Measurements from ENCODE around the gene PRLHR.

Gene PRLHR

DNA sequence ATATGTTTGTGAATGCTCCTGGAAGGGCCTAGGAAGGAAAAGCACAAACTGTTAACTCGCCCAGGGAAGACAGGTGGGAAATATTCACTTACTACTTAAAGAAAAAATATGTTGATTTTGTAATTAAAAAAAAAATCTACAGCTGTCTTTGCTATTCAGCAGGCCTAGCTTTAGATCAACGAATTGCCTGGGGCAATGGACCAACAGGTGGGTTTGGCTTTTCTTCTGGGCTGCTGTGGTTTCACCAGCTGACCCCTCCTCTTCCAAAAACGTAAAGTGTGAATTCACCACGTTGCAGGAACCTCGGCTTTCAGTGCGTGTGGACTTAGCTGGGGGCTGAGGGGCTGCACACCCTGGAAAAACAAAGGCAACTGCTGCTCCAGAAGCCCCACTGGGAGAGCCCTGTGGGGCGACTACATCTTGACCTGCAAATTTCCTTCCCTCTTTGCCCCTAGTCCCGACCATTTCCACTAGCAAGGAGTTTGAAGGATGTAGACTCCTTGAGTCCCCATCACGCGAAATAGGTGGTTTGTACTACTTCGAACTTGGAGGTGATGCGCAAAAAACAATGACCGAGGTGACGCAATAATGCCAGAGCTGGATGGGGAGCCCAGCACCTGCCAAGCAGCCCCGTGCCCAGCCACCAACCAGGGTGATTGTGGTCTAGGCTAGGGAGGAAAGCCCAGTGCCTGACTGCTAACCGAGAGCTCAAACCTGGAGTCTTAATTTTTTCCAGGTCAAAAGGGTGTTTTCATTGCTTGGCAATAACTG is 7.4 kb downstream of the PRLHR start:
- no peak for DNase-seq (ENCODE audit: low read depth, low spot score)

DNA sequence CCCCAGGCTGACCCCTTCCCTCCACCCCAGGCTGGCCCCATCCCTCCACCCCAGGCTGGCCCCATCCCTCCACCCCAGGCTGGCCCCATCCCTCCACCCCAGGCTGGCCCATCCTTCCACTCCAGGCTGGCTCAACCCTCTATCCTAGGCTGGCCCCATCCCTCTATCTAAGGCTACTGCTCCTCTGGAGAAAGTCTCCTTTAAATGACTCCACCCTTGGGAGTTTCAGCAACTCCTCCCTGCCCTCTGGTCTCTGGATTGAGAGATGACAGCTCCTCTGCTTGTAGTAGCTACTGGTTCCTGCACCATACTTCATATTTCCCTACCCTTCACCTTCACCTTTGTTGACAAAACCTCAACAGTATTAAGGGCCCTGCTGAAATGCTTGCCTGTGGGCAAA is 8.5 kb downstream of the PRLHR start:
- DNase-seq (ENCODE audit: low read depth, low spot score): no peak

- no peak for DNase-seq (ENCODE audit: low read depth, low spot score)
Measured at GRCh38 chr10:118585794-118586193, 9.7 kb downstream of the PRLHR start.

DNA sequence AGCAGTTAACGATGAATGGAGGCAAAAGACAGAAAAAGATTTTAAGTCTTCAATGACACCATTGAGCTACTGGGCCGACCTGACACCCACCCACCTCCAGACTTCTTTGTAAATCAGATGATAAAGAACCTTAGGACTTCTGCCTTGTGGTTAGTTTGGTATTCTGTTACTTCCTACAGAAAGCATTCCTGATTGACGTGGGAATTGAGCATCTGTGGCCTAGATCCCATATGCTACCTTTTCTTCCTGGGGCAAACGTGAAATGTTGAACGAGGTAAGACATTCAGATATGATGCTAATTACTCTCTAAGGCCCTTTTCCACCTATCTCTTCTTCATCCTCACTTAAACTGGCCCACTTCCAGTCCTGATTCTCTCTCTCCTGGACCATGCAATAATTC is 10.2 kb downstream of the PRLHR start:
- DNase-seq (ENCODE audit: low read depth, low spot score): no peak

GRCh38 chr10:118584181-118584954 is 11.1 kb downstream of the PRLHR start:
- no peak for DNase-seq (ENCODE audit: low read depth, low spot score)

DNA sequence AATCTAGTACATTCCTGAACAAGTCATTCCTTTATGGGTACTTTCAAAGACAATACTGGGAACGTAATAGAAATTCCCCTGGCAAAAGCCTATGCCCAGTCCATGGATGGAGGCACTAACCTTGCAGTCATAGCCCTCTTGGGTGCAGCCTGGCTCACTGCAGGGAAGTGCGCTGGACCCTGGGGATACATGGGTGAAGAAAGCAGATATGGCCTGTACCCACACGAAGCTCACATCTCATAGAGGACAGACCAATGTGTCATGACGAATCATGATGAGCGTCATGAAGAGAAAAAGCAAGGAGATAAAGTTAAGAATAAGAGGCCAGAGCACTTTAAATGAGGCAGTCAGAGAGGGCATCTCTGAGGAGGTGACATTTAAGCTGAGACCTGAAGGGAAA is 11.8 kb downstream of the PRLHR start:
- DNase-seq (ENCODE audit: low read depth, low spot score): no peak

- DNase-seq (ENCODE audit: low read depth, low spot score): no peak
Measured at GRCh38 chr10:118582511-118582910, 12.9 kb downstream of the PRLHR start.

DNA sequence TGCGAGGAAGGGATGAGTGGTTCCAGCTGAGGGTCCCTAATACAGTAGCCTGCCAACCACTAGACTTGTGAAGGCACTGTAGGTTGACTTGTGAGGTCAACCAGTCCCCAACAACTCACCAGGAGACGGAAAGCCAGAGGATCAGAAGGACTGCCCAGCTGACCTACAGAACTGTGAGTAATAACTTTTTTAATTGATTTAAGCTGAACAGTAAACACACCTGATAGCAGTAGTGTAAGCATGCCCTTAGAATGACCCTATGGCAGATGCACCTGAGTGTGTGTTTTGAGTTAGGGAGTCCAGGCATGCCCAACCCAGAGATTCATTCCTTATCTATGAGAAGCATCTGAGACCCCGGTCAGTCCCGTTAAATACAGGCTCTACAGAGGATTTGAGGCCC is 14.1 kb downstream of the PRLHR start:
- DNase-seq (ENCODE audit: low read depth, low spot score): no peak

- DNase-seq (ENCODE audit: low read depth, low spot score): no peak
Measured at GRCh38 chr10:118580702-118581101, 14.7 kb downstream of the PRLHR start.

- DNase-seq (ENCODE audit: low read depth, low spot score): no peak
Measured at GRCh38 chr10:118573512-118573911, 21.9 kb downstream of the PRLHR start.

- no peak for DNase-seq (ENCODE audit: low read depth, low spot score)
Measured at GRCh38 chr10:118572256-118573041, 23.0 kb downstream of the PRLHR start.

DNA sequence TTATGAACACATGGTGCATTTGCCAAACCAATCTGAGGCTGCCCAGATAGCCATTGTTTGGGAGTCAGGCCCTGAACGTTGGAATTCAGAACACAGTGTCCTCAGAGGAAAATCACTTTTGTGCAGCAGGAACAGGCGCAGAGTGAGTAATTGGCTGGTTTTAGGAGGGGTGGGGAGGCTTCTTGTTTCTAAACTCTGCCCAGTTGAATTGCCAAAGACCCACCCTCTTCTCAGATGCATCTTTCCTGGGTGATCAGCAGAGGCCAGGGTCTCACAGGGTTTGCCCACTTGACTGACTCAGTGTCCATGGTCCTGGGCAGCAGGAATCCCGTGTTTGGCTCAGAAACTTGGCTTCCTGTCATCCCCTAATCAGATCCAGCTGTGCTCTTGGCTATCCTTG is 24.3 kb downstream of the PRLHR start:
- no peak for DNase-seq (ENCODE audit: low read depth, low spot score)

GRCh38 chr10:118570591-118570990 is 24.9 kb downstream of the PRLHR start:
- no peak for DNase-seq (ENCODE audit: low read depth, low spot score)

DNA sequence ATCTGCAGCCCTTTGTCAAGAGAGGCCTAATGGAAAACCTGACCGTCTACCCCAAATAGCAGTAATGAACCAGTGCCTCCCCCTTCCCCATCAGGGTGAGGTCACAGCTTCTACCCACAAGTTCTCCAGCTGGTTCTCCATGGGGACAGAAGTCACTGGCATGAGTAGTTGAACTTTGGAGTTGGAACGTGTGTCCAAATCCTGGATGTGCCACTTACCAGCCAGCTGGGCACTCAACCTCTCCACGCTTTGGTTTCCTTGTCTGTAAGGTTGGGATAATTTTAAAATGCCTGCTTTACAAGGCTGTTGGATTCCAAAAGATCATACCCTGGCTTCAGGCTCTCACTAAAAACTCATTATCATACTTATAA is 25.6 kb downstream of the PRLHR start:
- DNase-seq (ENCODE audit: low read depth, low spot score): no peak

- DNase-seq (ENCODE audit: low read depth, low spot score): no peak
Measured at GRCh38 chr10:118569241-118569881, 26.1 kb downstream of the PRLHR start.

DNA sequence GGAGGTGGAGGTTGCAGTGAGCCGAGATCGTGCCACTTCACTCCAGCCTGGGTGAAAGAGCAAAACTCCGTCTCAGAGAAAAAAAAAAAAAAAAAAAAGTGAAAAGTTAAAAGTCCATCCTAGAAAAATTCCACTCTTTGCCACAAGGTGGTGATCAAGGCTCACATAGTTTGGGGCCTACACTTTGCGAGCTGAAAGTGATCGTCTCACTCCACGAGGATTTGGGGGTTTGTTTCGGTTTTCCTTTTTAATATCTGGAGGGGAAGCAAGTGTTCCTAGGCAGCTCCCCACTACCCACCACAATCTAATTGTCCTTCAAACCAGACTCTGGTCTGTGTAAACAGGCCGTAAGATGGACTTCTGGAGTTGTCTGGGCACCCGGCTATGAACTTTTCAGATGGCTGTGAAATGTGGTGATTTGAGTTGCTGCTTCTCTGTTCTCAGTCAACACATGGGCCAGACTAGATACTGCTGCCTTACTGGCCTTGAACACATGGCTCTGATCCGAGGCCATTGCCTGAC is 27.1 kb downstream of the PRLHR start:
- peak; percentile 20 for DNase-seq (ENCODE audit: low read depth, low spot score)

DNA sequence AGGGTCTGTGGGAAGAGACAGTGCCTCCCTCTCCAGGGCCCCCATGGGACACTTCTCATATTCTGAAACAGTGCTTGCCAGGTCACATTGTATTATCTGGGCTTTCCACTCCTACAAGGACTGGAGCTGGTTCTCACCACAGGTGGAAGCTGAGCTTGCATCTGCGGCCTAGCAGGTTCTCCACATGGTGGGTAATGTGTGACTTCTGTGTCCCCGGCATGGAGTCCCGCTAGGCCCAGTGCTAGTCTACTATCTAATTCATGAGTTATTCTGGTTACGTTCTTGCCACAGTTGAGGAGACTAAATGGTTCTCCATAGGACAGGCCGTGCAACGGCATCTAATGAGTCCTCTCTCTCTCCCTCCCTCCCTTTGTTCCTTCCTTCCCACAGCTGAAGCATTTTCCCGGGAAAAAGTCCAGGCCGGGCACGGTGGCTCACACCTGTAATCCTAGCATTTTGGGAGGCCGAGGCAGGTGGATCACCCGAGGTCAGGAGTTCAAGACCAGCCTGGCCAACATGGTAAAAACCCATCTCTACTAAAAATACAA is 27.7 kb downstream of the PRLHR start:
- DNase-seq (ENCODE audit: low read depth, low spot score): no peak

DNA sequence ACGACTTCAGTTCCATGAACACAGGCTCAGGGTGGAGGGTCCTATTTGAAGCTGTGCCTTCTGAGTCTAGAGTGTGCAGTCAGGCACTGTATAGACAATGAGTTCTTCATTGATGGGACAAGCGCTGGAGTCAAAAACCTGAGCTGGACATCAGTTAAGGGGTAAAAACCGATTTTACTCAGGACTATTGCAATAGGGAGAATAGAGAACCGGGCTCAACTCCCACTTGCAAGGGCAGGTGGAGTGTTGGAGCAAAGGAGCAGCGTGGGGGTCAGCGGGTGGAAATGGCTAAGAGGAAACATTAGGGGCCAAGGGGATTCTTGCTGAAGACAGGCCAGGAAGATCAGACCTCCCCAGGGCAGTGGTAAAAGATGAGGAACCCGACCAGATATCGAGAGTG is 28.5 kb downstream of the PRLHR start:
- DNase-seq (ENCODE audit: low read depth, low spot score): no peak

DNA sequence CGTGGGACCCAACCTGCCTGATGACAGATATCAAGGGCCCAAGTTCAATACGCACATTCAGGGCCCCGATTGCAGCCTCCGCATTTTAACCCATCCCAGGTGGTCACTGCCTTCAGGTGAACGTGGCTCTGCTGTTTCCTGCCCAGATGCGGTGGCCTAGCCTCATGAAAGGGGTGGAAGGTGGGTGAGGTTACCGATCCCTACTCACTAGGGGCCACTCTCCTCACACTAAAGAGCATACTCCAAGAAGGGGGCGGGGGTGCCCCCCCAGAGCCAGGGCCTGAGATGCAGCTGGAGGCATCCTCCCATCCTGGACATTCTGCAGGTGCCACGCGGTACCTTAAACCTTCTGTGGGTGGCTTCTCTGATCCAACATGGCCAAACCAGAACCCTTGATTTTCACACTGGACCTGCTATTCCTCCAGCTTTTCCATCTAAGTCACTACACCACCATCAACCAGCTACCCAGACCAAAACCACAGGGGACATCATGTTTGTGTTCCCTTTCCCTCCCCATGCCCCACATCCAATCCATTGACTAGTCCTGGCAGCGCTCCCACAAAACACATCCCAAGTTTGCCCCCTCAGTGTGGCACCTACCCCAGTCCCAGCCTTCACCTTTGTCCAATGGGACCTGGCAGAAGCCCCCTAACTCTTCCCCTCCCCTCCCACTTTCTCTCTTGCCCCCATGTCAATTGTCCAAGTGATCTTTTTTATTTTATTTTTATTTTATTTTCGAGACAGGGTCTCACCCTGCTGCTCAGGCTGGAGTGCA is 30.0 kb downstream of the PRLHR start:
- DNase-seq (ENCODE audit: low read depth, low spot score): no peak

DNA sequence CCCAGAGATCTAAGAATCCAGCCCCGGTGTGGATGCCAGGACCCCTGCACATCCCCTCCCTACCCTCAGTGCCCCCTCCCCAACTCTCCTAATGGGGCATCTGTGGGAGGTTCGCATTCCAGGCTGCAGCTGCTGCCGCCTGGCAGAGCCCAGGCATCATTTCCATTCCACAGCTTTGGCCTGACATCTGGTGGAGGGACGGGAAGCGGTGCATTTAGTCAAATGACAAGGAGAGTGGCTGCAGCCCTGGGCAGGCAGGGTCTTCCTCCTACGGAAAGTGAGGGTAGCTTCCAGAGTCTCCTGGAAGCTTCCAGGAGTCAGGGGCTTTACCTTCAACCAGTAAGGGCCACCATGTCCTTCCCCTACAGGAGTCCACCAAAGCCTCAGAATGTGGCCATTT is 30.8 kb downstream of the PRLHR start:
- no peak for DNase-seq (ENCODE audit: low read depth, low spot score)

DNA sequence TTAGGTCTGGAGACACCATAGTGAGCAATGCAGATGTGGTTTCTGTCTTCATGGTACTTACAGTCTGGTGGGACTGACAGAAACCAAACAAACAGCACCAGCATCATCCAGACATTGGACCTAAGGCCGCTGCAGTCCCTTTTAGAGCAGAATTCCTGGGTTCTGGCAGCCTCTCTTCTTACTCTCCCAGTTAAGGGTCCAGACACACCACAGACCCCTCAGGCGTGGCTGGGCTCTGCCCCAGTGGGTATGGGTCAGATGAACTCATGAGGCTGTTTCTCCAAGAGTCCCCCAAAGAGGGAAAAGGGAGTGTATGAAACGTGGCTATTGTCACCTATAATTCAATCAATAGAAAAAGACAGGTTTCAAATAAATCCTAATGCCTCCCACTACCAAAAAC is 31.3 kb downstream of the PRLHR start:
- no peak for DNase-seq (ENCODE audit: low read depth, low spot score)

Data from brain pericyte (primary cell).